NK-92 treated with Interleukin-12 subunit alpha and Interleukin-12 subunit beta, amount 100 ng/mL, for 24 hours (cell line): ENCODE results near the gene AIM2.

Experiments
- DNase-seq: peaks from one replicate; lab custom pipeline; 2025; lab: John Stamatoyannopoulos, UW

Gene AIM2

DNA sequence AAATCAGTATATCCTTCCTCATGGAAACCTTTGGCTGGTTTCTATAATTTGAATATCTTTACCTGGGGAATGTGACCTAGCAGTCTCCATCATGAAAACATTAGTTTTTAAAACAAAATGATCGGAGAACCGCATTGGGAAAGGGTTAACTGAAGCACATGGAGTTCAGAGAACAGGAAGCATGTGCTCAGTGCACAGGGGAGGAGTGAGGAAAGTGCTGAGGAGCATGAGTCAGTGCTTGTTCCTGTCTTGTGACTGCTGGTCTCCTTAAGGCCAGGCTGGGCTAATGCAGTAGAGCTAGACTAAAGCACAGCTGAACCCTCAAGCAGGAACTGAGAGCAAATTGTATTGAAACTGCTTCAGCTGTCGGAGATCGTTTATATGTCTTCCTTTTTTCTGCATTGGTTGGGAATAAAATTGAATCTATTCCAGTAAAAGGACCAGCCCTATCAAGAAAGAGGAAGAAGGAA, 61.1 kb downstream of the AIM2 start:
- peak; percentile 69 for DNase-seq

DNA sequence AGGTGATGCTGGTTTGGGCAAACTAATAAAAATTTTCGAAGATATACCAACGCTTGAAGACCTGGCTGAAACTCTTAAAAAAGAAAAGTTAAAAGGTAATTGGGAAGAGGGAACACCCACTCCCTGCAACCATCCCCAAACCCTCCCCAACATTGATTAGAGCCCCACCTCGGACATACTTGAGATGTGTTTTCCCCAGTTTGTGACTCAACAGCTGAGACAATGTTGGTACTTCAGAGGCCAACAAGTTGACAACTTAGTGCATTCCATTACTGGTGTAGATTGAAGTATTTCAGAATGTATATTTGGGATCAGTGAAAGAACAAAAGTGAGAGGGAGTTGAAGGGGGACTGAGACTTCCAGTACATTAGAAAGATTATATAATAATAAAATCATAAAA, 61.7 kb downstream of the AIM2 start:
- no peak for DNase-seq

DNA sequence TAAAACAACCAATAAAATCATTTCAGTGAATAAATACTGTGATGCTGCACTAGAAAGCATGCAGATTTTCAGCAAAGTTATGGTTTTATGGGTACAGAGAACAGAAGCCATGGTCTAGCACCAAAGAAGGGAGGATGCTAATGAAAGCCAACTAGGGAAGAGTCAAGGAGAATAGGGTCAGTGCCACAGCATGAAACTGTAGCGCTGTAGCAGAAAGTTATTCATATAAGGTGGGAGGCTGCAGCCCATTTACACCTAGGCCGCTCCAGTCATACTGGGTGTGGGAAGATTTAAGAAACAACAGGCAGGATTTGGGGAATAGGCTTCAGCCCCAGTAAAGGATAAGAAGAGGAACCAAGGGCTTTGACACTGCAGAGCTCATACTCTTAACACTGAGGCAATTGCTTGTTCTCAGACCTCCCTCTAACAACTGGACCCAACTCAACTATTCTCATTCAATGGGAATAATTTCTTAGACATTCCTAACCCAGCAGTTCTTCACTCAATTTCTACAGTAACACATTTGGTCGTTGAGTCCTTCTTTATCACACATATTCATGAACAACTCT, 62.5 kb downstream of the AIM2 start:
- DNase-seq = no peak

DNA sequence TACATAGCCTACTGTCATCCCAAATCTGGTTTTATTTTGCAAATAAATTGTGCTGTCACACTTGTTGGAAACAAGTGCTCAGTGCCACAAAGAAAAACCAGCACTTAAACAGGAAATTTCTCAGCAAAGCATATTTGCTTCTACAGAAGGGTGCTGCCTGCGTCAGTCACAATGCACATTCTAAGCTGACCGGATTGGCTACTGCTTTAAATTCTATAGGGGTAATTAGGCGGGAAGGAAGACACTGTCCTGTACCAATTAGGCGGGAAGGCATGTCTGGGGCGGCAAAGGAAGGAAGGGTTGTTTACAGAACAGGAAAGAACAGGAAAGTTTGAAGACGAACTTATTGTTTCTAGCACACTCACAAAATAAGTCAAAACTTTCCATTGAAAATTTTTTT, 64.1 kb downstream of the AIM2 start:
- DNase-seq = peak; percentile 54
